Measurements from ENCODE around the gene KIF5C. TPM values are rescaled to one million over a fixed set of nuclear protein-coding genes. Genes with fewer than 3 reads are reported as not detected.

Gene KIF5C
- total and polyA plus RNA-seq, 4 donors, result 0.06 to 0.25 (median 0.14) TPM

DNA sequence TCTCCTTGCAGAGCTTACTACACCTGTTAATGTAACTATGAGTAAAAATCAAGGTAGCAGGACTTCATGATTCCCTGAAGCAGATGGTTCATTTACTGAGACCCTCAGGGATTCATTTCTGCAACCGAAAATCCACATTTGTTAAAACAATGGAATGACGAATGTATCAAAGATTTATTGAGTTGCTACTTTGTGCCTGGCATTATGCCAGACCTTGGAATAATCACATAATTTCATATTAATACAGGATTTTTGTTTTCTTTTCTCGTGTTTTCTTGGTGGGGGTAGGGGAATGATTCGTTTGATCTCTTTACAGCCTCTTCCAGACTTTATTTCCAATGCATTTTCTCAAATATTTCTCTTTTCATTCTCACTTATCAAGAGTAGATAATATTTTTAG is 8.9 kb upstream of the KIF5C start:
- 63% methylated on average over 4 of the region's 4 CpGs for WGBS

More for the DNA sequence above, 8.9 kb upstream of the KIF5C start:
- Histone ChIP-seq H3K9me3 (ENCODE audit: control insufficient read depth in 4 of 4, low read length in 3 of 4) (peaks cover 0 to 4% (median under 1%) of the 10 kb centered on the region in 4 donors), H3K36me3 (ENCODE audit: control insufficient read depth in 4 of 4, insufficient read depth in 3 of 4, low read depth in 1 of 4, low read length in 3 of 4) (no peaks in the 10 kb centered on the region), H3K9ac (ENCODE audit: low read depth in 1 of 2, low read length in 2 of 2) (no peak overlapping the region), H3K27ac (ENCODE audit: low read depth in 1 of 2, low read length in 2 of 2) (no peak overlapping the region), H3K4me3 (ENCODE audit: low read depth in 1 of 3, low read length in 3 of 3) (no peak overlapping the region), H3K27me3 (ENCODE audit: control insufficient read depth in 4 of 4, insufficient read depth in 4 of 4, low read length in 3 of 4) (no peaks in the 10 kb centered on the region), H3K4me1 (ENCODE audit: control insufficient read depth in 4 of 4, insufficient read depth in 4 of 4, low read length in 3 of 4) (no peaks in the 10 kb centered on the region)
- no peak for DNase-seq (ENCODE audit: low spot score)
- no peak for TF ChIP-seq NR2F2 (IDR thresholded peaks at IDR 0.05)
- TF ChIP-seq SP1 (IDR thresholded peaks at IDR 0.05), result no peak
- TF ChIP-seq ATF3 (IDR thresholded peaks at IDR 0.05), result no peak
- TF ChIP-seq GABPA (IDR thresholded peaks at IDR 0.05 in 1 of 2, conservative IDR thresholded peaks at IDR 0.05 in 1 of 2), result no peak
- no peak for TF ChIP-seq JUND (IDR thresholded peaks at IDR 0.05)
- no peak for TF ChIP-seq RXRA (IDR thresholded peaks at IDR 0.05)
- TF ChIP-seq, protein P1, sequence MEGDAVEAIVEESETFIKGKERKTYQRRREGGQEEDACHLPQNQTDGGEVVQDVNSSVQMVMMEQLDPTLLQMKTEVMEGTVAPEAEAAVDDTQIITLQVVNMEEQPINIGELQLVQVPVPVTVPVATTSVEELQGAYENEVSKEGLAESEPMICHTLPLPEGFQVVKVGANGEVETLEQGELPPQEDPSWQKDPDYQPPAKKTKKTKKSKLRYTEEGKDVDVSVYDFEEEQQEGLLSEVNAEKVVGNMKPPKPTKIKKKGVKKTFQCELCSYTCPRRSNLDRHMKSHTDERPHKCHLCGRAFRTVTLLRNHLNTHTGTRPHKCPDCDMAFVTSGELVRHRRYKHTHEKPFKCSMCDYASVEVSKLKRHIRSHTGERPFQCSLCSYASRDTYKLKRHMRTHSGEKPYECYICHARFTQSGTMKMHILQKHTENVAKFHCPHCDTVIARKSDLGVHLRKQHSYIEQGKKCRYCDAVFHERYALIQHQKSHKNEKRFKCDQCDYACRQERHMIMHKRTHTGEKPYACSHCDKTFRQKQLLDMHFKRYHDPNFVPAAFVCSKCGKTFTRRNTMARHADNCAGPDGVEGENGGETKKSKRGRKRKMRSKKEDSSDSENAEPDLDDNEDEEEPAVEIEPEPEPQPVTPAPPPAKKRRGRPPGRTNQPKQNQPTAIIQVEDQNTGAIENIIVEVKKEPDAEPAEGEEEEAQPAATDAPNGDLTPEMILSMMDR (IDR thresholded peaks at IDR 0.05; ENCODE audit: low read depth, low read length, missing input control), result no peak
- TF ChIP-seq FOXA1 (IDR thresholded peaks at IDR 0.05), result no peak
- no peak for TF ChIP-seq HNF4G (IDR thresholded peaks at IDR 0.05)
- no peak for TF ChIP-seq FOXA2 (IDR thresholded peaks at IDR 0.05)
- TF ChIP-seq, protein P2, sequence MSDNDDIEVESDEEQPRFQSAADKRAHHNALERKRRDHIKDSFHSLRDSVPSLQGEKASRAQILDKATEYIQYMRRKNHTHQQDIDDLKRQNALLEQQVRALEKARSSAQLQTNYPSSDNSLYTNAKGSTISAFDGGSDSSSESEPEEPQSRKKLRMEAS (IDR thresholded peaks at IDR 0.05), result no peak
- no peak for TF ChIP-seq EGR1 (IDR thresholded peaks at IDR 0.05; ENCODE audit: low read depth in 2 of 2)
- TF ChIP-seq, protein P3, sequence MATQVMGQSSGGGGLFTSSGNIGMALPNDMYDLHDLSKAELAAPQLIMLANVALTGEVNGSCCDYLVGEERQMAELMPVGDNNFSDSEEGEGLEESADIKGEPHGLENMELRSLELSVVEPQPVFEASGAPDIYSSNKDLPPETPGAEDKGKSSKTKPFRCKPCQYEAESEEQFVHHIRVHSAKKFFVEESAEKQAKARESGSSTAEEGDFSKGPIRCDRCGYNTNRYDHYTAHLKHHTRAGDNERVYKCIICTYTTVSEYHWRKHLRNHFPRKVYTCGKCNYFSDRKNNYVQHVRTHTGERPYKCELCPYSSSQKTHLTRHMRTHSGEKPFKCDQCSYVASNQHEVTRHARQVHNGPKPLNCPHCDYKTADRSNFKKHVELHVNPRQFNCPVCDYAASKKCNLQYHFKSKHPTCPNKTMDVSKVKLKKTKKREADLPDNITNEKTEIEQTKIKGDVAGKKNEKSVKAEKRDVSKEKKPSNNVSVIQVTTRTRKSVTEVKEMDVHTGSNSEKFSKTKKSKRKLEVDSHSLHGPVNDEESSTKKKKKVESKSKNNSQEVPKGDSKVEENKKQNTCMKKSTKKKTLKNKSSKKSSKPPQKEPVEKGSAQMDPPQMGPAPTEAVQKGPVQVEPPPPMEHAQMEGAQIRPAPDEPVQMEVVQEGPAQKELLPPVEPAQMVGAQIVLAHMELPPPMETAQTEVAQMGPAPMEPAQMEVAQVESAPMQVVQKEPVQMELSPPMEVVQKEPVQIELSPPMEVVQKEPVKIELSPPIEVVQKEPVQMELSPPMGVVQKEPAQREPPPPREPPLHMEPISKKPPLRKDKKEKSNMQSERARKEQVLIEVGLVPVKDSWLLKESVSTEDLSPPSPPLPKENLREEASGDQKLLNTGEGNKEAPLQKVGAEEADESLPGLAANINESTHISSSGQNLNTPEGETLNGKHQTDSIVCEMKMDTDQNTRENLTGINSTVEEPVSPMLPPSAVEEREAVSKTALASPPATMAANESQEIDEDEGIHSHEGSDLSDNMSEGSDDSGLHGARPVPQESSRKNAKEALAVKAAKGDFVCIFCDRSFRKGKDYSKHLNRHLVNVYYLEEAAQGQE (IDR thresholded peaks at IDR 0.05), result no peak
- TF ChIP-seq, protein P4, sequence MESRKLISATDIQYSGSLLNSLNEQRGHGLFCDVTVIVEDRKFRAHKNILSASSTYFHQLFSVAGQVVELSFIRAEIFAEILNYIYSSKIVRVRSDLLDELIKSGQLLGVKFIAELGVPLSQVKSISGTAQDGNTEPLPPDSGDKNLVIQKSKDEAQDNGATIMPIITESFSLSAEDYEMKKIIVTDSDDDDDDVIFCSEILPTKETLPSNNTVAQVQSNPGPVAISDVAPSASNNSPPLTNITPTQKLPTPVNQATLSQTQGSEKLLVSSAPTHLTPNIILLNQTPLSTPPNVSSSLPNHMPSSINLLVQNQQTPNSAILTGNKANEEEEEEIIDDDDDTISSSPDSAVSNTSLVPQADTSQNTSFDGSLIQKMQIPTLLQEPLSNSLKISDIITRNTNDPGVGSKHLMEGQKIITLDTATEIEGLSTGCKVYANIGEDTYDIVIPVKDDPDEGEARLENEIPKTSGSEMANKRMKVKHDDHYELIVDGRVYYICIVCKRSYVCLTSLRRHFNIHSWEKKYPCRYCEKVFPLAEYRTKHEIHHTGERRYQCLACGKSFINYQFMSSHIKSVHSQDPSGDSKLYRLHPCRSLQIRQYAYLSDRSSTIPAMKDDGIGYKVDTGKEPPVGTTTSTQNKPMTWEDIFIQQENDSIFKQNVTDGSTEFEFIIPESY (IDR thresholded peaks at IDR 0.05), result no peak
- TF ChIP-seq RAD21 (IDR thresholded peaks at IDR 0.05), result no peak
- TF ChIP-seq YY1 (IDR thresholded peaks at IDR 0.05), result no peak
- TF ChIP-seq HNF4A (conservative IDR thresholded peaks at IDR 0.05), result no peak
